Neural crest cell (in vitro differentiated cells): ENCODE results near the gene DNAJC30. TPM values are rescaled to one million over a fixed set of nuclear protein-coding genes. Genes with fewer than 3 reads are reported as not detected.
"Not testable (repeated sequence)": the region's sequence is repeated elsewhere in the genome, so short reads cannot be mapped to it uniquely, and the experiment has no call there.

ENCODE experiments used
- DNase-seq: peaks from one replicate; pipeline ENCODE4 v3.0.0; 2021; ENCODE audit warnings: low read depth, mixed read lengths, low spot score
- H3K27ac Mint-ChIP-seq: one replicate; pipeline ENCODE4 v1.8.0; 2021; ENCODE audit warnings: mild to moderate bottlenecking, mixed read lengths; ENCODE audit not compliant: unreplicated experiment
- H3K27me3 Mint-ChIP-seq: 2 replicates; pipeline ENCODE4 v1.8.0; 2021; ENCODE audit warnings: low read depth, mild to moderate bottlenecking, mixed read lengths
- H3K36me3 Mint-ChIP-seq: 2 replicates; pipeline ENCODE4 v1.8.0; 2021; ENCODE audit warnings: low read depth, mild to moderate bottlenecking, mixed read lengths
- H3K4me1 Mint-ChIP-seq: 2 replicates; pipeline ENCODE4 v1.8.0; 2021; ENCODE audit warnings: mixed read lengths
- H3K4me3 Mint-ChIP-seq: one replicate; pipeline ENCODE4 v1.8.0; 2021; ENCODE audit warnings: mild to moderate bottlenecking, mixed read lengths
- H3K9me3 Mint-ChIP-seq: 2 replicates; pipeline ENCODE4 v1.8.0; 2021; ENCODE audit warnings: mixed read lengths
- CTCF ChIP-seq: fragments of 200-600 bp; sonication (generic); conservative IDR thresholded peaks from 2 replicates; pipeline ENCODE4 v1.5.0; 2021; ENCODE audit warnings: antibody characterized with exemption, mild to moderate bottlenecking
- total RNA-seq: library from RNA; stranded (reverse); gene quantifications from 2 replicates; pipeline ENCODE4 v1.2.1, GENCODE V29; 2021

DNAJC30 gene
- total RNA-seq, 1 donor from 2014 or later: 11.1 TPM

GRCh38 chr7:73715648-73716317 is 32.5 kb upstream of the DNAJC30 start:
- H3K9me3 Mint-ChIP-seq: no peaks in the 10 kb centered on the region
- peak overlapping the region; percentile 51 for H3K4me3 Mint-ChIP-seq
- DNase-seq: no peak
- H3K27me3 Mint-ChIP-seq: peaks cover 6% of the 10 kb centered on the region
- no peak overlapping the region for H3K27ac Mint-ChIP-seq
- H3K4me1 Mint-ChIP-seq: peaks cover 17% of the 10 kb centered on the region
- no peaks in the 10 kb centered on the region for H3K36me3 Mint-ChIP-seq
- TF ChIP-seq CTCF: no peak

GRCh38 chr7:73713319-73713718 is 30.1 kb upstream of the DNAJC30 start:
- H3K4me1 Mint-ChIP-seq: peaks cover 12% of the 10 kb centered on the region
- DNase-seq, H3K27ac Mint-ChIP-seq, H3K4me3 Mint-ChIP-seq, H3K36me3 Mint-ChIP-seq, H3K9me3 Mint-ChIP-seq, H3K27me3 Mint-ChIP-seq: not testable (repeated sequence)

GRCh38 chr7:73712773-73713172 is 29.5 kb upstream of the DNAJC30 start:
- Mint-ChIP-seq H3K36me3 (no peaks in the 10 kb centered on the region), H3K9me3 (no peaks in the 10 kb centered on the region), H3K4me3 (peak overlapping the region; percentile 21), H3K4me1 (peaks cover 12% of the 10 kb centered on the region), H3K27me3 (no peaks in the 10 kb centered on the region), H3K27ac (no peak overlapping the region)
- TF ChIP-seq CTCF: no peak
- DNase-seq: no peak

DNA sequence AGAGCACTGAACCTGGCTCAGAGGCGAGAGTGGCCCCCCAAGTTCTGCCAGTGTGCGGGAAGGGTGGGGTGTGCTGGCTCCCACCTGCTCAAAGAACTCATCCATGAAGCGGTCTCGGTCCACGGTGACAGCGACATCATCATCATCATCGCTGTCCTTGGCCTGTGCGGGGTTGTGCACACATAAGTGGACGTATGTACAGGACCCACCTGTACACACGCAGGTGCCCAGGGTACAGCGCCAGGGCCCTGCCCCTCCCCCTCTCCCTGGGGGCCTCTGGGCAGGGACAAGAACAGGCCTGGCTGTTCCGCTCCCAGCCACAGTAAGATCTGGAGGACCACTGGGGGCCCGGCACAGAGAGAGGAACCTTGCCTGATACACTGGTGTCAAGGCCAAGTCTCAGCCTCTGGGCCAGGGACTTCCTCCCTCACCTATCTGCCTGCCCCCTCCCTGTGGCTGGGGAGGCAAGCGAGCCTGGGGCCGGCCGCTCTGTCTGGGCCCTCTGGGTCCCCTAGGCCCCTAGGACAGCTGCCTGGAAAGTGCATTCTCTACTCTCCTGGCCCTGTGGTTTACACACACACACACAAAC is 25.8 kb upstream of the DNAJC30 start:
- H3K4me1 Mint-ChIP-seq: no peaks in the 10 kb centered on the region
- no peak for DNase-seq
- no peak for TF ChIP-seq CTCF
- no peak overlapping the region for H3K27ac Mint-ChIP-seq
- H3K4me3 Mint-ChIP-seq: no peak overlapping the region
- H3K36me3 Mint-ChIP-seq: no peaks in the 10 kb centered on the region
- no peaks in the 10 kb centered on the region for H3K9me3 Mint-ChIP-seq
- no peaks in the 10 kb centered on the region for H3K27me3 Mint-ChIP-seq

GRCh38 chr7:73707045-73707631 is 23.9 kb upstream of the DNAJC30 start:
- DNase-seq: no peak
- Mint-ChIP-seq H3K4me1 (no peaks in the 10 kb centered on the region), H3K9me3 (no peaks in the 10 kb centered on the region), H3K4me3 (no peak overlapping the region), H3K27ac (no peak overlapping the region), H3K36me3 (peaks cover 3% of the 10 kb centered on the region), H3K27me3 (no peaks in the 10 kb centered on the region)
- no peak for TF ChIP-seq CTCF
